ENCODE data around the gene CALR3.

GRCh38 chr19:16446724-16447368 is 49.1 kb downstream of the CALR3 start:
- TF ChIP-seq EP300 (IDR thresholded peaks at IDR 0.05; ENCODE audit: borderline replicate concordance) (peak; percentile 39; the same call in 1 of the 2 replicates), TCF12 (IDR thresholded peaks at IDR 0.05; ENCODE audit: low read depth) (0 out of 2 replicates have a peak, but pooled peaks have one; percentile 39), TAF1 (IDR thresholded peaks at IDR 0.05; ENCODE audit: low read depth) (no peak), REST (IDR thresholded peaks at IDR 0.05; ENCODE audit: low read depth) (no peak), CEBPB (IDR thresholded peaks at IDR 0.05) (peak; percentile 97), MAX (IDR thresholded peaks at IDR 0.05) (peak; percentile 55; the same call in 1 of the 2 replicates), YY1 (IDR thresholded peaks at IDR 0.05; ENCODE audit: low read depth) (no peak), FOXM1 (IDR thresholded peaks at IDR 0.05; ENCODE audit: borderline replicate concordance, low read depth) (no peak), CREB1 (IDR thresholded peaks at IDR 0.05; ENCODE audit: low read depth) (no peak), RAD21 (IDR thresholded peaks at IDR 0.05; ENCODE audit: low read depth) (no peak), TEAD4 (IDR thresholded peaks at IDR 0.05) (peak; percentile 56), ZBTB7A (IDR thresholded peaks at IDR 0.05; ENCODE audit: low read depth) (no peak)
- TF ChIP-seq, protein P1, sequence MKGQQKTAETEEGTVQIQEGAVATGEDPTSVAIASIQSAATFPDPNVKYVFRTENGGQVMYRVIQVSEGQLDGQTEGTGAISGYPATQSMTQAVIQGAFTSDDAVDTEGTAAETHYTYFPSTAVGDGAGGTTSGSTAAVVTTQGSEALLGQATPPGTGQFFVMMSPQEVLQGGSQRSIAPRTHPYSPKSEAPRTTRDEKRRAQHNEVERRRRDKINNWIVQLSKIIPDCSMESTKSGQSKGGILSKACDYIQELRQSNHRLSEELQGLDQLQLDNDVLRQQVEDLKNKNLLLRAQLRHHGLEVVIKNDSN (IDR thresholded peaks at IDR 0.05), result peak; percentile 81
